HT-29 (cell line): ENCODE results near the gene MFAP2. TPM values are rescaled to one million over a fixed set of nuclear protein-coding genes. Genes with fewer than 3 reads are reported as not detected.

Experiments used
- DNase-seq: peaks from one replicate; pipeline ENCODE4 v3.0.0-alpha.2; 2015; ENCODE audit warnings: low spot score
- total RNA-seq: library from RNA; depleted of rRNA; stranded (reverse); fragments of >200 nt; shearing (Covaris generic); gene quantifications from 2 replicates; pipeline ENCODE4 v1.2.3, GENCODE V29; 2014; rRNA removed

Gene MFAP2, protein sequence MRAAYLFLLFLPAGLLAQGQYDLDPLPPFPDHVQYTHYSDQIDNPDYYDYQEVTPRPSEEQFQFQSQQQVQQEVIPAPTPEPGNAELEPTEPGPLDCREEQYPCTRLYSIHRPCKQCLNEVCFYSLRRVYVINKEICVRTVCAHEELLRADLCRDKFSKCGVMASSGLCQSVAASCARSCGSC
- total RNA-seq: 0.08 and 0.33 TPM in 2 replicates

DNA sequence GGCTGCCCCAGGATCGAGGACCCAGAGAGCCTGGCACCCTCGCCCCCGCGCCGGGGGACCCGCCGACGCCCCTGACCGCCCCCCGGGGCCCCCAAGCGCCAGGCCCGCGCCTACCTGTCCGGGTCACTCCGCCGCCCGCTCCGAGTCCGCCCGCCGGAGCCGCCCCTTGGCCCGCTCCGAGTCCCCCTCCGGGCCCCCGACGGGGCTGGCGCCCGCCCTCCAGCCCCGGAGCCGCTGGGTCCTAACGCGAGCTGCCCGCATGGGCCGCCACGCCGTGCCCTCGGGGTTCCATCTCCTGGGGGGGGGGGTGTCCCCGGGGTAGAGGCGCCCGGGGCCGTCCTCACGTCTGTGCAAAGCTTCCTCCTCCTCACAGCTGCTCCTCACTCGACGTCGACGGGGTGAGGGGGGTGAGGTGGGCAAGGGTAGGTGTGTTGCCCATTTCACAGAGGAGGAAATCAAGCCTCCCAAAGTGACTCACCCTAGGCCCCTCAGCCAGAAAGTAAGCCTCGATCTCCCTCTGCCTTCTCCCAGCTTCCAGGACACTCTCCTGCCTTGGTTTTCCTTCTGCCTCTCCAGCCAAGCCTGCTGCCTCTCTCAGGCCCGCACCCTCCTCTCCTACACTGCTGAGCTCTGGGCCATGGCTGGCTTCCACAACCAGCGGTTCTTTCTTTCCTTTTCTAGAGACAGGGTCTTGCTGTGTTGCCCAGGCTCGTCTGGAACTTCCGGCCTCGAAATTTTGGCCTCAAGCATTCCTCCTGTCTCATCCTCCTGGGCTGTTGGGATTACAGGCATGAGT lies at the start of gene MFAP2:
MFAP2 (minus strand) TSS at position 148 of the 796 bp plus-strand sequence. CDS start 2,347 bp downstream, outside the sequence.
- no peak for DNase-seq

DNA sequence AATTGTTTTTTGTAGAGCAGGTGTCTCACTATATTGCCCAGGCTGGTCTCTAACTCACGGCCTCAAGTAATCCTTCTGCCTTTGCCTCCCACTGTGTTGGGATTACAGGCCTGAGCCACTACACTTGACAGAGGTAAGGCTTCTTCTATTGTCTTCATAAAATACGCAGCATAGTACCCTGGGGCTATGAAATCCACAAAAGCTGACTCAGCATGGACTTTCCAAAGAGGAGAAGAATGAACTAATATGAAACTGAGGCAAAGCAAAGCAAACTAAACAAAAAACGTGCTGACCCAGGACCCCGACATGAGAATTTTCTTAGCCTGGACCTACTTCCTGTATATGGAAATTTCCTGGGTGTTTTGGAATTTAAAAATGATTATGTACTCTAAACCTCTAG lies 49.8 kb upstream of the MFAP2 start:
- DNase-seq: no peak

DNA sequence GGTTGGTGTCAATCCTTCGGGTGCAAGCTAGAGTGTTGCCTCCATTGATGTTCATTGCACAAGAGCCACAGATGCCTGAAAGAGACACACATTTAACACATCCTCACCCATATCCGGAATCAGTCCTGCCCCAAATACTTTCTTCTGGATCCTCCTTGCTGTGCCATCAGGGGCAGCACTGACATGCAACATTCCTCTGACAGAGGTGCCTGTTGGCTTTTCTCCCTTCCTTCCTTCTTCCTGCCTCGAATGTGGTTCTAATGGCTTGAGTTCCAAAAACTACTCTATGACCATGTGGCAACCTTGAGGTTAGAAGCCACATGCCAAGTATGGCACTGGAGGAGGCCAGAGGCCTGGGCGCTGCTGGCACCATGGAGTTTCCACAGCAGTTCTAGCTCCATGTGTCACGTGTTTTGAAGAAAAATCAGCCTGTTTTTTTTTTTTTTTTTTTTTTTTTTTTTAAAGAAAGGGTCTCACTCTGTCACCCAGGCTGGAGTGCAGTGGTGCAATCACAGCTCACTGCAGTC lies 48.3 kb upstream of the MFAP2 start:
- DNase-seq: no peak

DNA sequence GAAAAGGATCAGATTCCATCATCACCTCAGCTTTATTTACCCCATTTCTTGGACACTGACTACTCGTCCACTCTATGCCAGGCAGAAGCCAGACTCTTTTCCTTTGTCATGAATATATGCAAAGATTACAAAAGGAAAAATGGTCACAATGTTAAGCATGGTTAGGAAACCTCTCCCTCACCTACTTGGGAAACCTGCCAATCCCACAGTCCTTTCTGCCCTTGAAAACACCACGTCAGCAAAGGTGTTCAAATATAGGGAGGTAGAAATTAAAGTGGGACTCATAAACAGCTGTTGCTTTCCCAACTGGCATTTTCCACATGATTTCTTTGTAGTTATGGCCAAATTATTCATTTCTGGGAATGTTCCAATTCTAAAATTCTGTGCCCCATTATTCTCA lies 47.5 kb upstream of the MFAP2 start:
- DNase-seq: no peak

DNA sequence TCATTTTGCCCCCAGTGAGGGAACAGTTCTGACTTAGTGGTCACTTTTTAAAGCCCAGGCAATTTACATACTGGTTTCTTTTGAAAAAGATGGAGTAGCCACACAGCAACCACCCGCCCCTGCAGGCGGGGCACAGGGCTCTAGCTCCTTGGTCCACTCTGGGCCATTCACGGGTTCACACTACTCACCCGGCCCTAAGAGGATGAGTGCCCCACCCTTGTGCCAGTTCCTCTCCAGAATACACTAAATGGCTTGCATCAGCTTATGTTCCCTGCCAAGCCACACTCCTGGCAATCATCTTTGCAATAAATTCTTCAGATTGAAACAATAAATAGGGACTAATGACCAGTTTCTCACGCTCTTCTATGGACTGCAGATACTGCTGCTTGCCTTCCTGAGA lies 47.0 kb upstream of the MFAP2 start:
- no peak for DNase-seq

DNA sequence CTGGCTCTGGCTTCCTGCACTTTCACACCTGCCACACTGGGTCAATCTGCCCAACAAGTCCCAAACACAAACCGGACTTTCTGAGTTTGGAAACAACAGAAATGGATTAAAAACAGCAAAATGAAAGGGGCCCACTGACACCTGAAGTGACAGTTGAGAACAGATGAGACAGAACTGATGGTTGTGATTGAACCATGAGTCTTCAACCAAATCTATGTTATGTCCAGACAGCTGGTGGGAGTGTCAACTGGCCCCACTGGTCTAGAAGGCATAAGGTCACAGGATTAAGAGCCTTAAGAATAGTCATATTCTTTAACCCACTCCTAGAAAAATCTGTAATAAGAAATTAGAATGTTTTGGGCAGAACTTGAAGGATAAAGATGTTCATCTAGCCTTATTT lies 44.3 kb upstream of the MFAP2 start:
- no peak for DNase-seq

DNA sequence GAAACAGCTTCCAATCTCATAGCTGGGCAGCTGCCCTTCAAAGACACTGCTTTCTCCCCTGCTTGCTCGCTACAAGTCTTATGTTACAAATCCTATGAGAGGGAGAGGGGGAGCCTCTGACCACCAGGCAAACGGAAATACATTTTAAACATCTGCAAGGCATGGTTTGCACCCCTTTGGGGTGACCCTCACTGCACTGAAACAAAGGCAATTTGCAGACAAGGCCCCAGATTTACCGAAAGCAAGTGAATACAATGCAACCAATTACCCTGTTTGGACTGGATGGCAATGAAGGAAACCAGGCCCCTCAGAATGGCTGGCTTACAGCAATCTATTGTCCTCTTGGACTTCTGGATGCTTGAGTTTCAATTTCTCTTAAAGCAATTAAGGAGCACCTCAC lies 43.2 kb upstream of the MFAP2 start:
- DNase-seq: no peak

DNA sequence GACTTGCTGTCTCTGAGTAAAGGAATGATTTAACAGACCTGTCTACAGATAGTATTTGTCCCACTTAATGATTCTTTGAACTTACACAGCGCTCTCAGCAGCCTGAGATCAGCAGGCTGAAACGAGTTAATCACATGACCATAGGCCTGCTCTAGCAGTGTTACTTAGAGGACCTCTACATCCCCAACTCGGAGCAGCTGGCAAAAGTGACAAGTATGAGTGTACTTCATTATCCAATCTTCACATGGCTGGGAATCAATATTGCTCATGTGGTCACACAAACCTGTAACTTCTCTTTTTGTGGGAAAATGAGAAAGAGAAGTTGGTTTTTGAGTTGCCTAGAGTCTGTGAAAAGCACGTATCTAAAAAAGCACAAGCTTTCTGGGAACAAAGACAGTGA lies 42.7 kb upstream of the MFAP2 start:
- DNase-seq: no peak

DNA sequence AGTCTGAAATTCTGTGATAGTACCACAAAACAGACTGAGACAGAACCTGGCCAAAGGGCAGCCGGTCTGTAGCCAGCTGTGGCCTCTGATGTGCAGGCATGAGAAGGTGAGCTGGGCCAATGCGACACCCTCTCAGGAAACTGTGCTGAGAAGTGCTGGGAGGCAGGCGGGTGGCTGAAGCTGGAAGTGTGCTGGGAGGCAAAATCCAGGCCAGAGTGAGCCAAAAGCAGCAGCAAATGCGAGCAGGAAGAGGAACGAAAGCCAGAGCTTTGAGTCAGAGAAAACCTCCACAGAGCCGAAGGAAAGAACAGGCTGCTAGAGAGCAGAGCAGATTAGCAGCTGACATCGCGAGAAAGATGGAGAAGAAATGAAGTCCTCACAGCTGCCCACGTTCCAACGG lies 41.5 kb upstream of the MFAP2 start:
- no peak for DNase-seq

DNA sequence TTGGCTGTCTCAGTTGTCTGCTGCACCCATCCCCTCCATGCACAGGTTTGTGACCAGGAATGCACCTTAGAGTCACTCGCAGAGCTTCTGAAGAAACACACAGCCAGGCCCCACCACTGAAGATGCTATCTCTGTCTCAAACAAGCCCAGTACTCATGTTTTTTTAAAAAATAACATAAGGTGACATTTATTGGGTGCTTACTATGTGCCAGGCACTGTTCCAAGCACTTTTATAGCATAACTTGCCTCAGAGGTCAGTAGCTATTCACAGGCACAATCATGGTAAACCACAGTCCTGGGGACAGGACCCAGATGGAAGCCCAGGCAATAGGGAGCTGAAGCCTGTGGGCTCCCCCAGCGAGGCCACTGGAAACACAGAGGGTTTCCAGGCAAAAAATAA lies 40.1 kb upstream of the MFAP2 start:
- no peak for DNase-seq

DNA sequence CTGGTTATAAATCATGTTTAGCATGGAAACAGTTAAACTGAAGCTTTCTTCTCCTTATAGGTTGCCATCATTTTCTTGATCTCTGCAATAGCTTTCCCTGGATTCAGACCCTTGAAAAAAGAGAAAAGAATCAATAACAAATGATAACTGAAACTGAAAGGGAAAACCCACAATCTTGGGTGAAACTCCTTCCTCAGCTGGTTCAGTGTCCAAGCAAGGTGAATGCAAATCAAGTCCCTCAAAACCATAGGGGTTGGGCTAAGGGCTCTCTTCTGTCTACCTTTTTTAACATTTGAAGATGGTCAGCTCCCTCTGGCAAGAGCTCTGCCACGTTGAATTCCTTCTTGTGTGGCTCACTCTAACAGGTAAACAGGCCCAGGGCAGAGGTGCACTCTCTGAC lies 38.4 kb upstream of the MFAP2 start:
- no peak for DNase-seq

DNA sequence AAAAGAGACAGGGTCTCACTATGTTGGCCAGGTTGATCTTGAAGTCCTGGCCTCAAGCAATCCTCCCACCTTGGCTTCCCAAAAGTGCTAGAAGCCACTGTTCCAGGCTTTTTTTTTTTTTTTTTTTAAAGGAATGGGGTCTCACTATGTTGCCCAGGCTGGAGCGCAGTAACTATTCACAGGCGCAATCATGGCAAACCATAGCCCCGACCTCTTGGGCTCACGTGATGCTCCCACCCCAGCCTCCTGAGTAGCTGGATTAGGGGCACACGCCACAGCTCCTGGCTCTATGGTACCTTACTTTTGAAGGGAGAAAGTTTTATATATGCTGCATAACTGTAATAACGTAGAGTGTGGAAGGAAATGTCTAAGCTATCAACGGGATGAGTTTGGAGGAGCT lies 37.0 kb upstream of the MFAP2 start:
- no peak for DNase-seq

DNA sequence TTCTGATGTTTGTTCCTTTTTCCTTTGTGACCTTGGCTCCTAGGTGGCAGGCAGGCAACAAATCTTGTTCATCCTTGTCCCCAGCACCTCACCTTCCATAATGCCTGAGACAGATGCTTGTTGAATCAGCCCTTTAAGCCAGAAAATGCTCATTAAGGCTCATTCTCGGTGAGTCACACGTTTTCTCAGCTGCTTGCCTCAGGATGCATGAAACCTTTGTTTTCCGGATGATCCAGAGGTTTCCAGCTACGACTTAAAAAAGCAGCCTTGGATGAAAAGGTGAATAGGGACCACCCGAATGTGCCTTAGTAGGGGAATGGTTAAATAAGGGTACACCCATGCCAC lies 35.9 kb upstream of the MFAP2 start:
- no peak for DNase-seq

DNA sequence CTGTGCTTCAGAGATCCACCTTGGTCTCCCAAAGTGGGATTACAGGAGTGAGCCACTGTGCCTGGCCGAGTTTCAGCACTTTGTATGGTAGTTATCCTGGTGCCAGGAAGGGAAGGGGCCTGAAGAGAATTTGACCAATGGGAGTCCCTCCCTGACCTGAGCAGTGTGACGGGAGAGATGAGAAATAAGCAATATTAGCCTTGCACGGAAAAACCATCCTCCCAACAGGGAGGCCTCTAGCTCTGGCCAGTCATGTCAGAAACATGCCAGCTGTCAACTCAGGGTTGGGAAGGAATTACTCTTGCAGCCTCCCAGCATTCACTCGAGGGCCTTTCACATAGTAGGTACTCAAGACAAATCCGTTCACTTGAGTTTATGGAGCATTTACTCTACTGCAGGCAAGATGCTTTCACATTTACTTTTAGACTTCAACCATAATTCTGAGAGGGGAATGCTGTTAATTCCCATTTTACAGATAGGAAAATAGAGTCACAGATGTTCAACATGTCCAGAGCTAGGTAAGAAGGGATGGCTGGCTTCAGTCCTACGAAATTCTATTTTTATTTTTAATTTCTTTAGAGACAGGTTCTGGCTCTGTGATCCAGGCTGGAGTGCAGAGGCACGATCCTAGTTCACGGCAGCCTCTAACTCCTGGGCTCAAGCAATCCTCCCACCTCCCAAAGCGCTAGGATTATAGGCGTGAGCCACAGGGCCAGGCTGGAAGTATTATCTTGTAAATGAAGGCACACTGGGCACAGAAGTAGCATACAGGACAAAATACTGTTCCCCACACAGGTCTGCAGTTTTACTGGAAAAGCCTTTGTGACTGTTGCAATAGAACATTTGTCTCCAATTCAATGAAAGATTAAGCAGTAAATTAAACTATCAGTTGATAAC lies 34.5 kb upstream of the MFAP2 start:
- no peak for DNase-seq

DNA sequence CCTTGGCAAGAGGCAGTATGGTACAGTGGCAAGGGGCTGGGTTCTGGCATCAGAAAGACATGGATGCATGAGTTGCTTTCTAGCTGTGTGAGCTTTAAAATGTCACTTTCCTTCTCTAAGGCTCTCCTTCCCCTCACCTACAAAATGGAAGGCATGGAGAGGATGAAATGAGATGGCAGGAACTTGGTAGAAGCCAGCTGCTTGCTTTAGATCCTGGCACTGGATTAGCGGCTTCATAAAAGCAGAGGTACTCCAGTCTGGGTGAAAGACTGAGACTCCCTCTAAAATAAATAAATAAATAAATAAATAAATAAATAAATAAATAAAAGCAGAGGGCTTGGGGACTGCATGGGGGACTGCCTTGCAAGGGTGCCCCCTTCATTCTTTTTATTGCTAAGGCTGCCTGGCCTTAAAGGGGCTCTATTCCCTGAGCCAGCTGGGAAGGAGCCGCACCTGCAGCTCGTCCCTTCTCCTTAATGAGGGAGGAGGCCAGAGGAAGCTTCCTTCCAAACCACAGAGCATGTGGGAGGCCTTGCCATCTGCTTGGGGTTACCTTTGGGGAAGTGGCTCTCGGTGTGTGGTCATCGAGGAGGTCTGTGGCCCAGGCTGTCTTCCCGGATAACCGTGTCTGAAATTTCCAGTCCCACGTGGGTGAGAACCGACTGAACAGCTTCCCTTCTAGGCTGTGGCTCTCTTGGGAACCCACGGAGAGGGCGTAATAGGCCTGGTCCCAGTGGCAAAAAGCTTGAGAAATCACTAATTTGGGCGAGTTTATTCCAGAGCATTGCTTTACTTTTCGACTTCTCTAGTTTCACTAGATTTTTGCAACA lies 33.3 kb upstream of the MFAP2 start:
- no peak for DNase-seq

DNA sequence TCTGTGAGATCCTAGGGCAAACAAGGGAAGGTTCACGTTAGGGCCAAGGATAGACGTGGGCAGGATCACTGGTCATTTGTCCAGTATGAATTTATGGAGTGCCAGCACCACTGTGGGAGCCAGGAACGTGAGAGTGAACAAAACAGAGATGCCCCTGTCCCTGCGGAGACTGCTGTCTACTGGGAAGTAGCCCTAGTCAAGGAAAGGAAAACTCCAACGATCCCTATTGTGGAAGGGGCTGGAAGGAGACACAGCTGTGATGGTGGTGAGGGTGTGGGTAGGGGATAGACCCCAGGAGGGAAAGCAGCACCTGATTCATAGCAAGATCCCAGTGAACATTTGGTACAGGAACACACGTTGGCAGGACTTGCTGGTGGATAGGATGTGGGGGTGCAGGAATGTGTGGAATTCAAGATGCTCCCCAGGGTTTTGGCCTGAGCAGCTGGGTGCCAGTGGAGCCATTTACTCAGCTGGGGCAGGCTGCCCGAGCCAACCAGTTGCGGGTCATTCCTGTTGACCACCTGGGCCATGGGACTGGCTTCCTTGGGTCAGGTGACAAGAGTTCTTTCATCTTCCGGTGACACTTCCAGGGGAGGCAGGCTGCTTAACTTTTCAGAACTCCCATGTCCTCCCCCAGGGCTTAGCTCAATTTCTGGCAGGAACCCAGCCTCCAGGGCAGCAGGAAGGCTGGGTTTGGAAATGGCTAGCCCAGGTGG lies 32.5 kb upstream of the MFAP2 start:
- no peak for DNase-seq

DNA sequence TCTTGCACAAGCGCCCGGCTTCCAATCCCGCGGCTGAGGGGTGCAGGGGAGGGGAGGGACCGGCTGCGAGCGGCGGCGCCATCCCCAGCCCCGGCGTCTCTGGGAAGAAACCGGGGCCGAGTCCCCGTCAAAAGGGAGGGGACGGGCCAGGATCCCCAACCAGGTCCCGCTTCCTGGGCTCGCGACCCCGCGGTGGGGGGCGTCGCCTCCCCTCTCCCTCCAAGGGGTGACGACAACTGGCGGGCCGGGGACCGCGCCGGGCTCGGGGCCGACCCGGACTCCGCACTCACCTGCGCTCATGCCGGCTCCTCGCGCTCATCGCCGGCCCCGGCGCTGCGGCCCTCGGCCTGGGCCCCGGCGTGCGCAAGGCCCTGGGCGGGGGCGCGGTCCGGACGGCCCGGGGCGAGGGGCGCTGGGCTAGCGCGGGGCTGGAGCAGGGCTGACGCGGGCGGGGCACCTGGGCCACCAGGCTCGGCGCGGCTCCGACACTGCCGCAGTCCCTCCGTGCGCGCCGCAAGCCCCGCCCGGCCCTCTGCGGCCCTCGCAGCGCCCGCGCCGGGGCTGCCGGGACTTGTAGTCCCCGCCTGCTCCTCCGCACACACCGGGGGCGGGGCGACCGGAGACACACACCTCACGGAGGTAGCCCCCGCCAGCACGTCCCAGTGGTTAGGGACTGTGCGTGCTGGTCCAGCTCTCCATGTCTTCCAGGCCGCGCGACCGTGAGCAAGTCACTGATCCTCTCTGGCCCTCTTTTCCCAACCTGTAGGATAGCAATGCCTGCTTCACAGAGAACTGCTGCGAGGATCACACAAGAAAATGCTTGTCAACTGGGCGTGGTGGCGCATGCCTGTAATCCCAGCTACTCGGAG lies 31.3 kb upstream of the MFAP2 start, which contains the start of gene ATP13A2:
ATP13A2 (minus strand) TSS at position 490 of the 869 bp plus-strand sequence; CDS start at position 300, 190 bp downstream.
- DNase-seq: peak; percentile 86

DNA sequence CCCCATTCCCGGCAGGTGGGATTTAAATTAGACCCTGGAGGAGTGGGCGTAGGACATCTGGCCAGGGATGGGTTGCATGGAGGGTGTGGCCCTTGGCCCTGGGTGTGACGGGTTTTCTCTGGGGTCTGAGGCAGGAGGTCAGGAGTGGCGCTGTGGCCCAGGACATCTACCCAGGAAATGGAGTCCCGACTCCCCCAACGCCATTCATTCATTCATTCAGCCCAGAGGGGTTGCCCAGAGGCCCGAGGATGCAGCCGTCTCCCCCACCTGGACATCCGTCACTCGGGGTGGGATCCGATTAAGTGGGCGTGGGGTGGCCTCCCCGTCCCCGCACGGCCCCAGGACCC lies 30.6 kb upstream of the MFAP2 start:
- no peak for DNase-seq

DNA sequence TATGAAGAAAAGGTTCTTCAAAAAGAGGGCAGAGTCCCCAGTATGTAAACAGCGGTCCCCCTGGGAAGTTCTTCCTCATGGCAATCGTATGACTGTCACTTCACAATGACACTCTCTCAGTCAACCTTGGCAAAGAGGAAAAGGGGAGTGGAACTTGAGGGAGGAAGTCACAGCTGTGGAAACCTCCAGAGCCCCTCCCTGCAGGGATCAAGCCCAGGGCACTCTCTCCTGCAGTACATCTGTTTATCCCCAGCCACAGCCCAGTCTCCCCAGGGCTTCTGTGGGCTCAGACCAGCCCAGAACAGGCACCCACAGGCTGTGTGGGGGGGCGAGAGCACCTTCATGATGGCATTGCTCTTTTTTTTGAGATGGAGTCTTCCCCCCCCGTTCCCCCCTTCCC lies 29.3 kb upstream of the MFAP2 start:
- peak; percentile 65 for DNase-seq
